Measurements from ENCODE around the gene CSF1R. TPM values are rescaled to one million over a fixed set of nuclear protein-coding genes. Genes with fewer than 3 reads are reported as not detected.

CSF1R gene
- total RNA-seq: not detected in 2 replicates

DNA sequence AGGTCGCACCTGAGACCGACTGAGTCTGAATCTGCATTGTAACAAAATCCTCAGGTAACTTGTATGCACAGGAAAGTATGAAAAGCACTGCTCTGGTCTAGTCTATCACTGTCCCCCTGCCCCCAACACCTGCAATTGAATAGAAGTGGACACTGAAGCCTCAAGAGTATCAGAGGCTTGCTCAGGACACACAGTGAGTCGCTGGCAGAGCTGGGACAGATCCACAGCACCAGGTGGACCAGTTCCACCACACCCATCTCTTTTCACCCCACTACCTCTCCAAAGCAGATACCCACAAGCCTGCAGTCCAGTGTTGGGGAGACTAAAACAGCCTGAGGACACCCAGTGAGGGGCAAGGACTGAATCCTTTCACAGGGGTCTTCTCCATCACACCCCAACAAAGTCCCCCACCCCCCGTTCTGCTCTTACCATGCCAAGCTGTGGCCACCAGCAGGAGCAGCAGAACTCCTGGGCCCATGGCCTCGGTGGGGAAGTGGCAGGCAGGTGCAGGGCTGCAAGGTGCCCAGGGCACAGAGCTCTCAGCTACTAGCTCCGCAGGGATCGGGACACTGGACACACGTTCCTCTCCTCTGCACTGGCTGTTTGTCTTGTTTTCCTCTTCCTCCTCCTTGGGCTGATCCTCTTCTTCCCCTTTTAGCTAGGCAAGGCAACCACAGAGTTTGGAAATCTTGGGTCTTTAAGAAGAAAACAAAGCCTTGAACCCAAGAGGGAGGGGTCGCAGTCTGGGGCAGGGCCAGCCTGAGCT lies at the start of gene CSF1R:
TSS of gene CSF1R (minus strand) at position 605 of the 766 bp plus-strand sequence. CDS start at position 478, 127 bp downstream.
- no peak for FAIRE-seq
- DNase-seq (ENCODE audit: low read depth): no peak
- Histone ChIP-seq H3K27me3 (ENCODE audit: control insufficient read depth, insufficient read depth, low read length) (peaks cover 14% of the 10 kb centered on the region), H3K36me3 (ENCODE audit: control insufficient read depth, insufficient read depth, low read length) (no peaks in the 10 kb centered on the region), H3K4me3 (ENCODE audit: low read depth, low read length) (no peak within 1 kb of the TSS)
- TF ChIP-seq, protein P1, sequence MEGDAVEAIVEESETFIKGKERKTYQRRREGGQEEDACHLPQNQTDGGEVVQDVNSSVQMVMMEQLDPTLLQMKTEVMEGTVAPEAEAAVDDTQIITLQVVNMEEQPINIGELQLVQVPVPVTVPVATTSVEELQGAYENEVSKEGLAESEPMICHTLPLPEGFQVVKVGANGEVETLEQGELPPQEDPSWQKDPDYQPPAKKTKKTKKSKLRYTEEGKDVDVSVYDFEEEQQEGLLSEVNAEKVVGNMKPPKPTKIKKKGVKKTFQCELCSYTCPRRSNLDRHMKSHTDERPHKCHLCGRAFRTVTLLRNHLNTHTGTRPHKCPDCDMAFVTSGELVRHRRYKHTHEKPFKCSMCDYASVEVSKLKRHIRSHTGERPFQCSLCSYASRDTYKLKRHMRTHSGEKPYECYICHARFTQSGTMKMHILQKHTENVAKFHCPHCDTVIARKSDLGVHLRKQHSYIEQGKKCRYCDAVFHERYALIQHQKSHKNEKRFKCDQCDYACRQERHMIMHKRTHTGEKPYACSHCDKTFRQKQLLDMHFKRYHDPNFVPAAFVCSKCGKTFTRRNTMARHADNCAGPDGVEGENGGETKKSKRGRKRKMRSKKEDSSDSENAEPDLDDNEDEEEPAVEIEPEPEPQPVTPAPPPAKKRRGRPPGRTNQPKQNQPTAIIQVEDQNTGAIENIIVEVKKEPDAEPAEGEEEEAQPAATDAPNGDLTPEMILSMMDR (IDR thresholded peaks at IDR 0.05; ENCODE audit: insufficient read depth, low read length, severe bottlenecking): no peak

DNA sequence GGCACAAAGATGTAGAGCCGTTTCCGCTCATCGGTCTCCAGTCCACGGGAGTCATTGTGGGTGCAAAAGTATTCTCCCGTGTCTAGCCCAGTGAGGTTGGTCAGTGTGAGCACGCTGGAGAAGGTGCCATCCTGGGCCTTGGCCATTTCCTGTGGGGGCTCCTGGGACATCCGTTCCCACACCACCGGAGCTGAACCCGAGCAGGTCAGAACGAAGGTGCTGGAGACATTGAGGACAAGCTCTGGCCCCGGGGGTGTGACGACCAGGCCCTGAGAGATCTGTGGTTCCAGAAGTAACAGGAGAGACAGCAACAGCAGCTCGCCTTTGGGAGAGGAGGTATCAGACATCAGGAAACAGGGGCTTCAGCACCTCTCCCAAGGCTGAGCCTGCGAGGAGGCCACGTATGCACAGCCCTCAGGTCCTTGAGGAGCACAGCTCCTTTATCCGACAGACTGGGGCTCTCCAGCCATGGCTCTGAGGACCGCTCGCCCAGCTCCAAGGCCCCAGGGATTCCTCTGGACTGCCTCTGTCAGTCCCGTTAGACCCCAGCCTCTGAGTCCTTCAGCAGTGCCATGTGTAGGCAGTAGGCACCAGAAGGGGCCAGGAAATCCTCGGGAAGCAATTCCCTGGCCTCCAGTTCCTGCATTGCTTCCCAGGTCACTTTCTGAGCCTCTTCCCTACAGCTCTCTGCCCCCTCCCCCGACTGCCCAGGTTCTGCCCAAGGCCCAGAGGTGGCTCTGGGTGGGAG lies 49.4 kb upstream of the CSF1R start:
- Histone ChIP-seq H3K27me3 (ENCODE audit: control insufficient read depth, insufficient read depth, low read length) (peaks cover 2% of the 10 kb centered on the region), H3K4me3 (ENCODE audit: low read depth, low read length) (no peak overlapping the region), H3K36me3 (ENCODE audit: control insufficient read depth, insufficient read depth, low read length) (no peaks in the 10 kb centered on the region)
- no peak for DNase-seq (ENCODE audit: low read depth)
- TF ChIP-seq, protein P1 (IDR thresholded peaks at IDR 0.05; ENCODE audit: insufficient read depth, low read length, severe bottlenecking): no peak
- FAIRE-seq: no peak

DNA sequence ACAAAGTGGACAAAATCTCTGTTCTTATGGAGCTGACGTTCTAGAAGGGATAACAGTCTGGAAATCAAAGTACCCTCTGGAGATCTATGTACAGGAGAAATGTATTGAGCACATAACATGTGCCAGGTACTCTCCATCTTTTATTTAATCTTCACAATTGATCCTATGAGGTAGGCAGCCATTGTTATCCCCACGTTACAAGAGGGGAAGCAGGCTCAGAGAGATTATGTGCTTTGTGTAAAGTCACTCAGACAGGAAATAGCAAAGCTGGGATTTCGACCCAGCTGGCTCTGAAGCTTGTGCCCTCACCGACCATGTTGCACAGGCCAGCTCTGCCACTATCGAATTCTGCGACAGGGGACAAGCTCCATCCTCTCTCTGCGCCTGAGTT lies 47.8 kb upstream of the CSF1R start:
- TF ChIP-seq, protein P1 (IDR thresholded peaks at IDR 0.05; ENCODE audit: insufficient read depth, low read length, severe bottlenecking): no peak
- DNase-seq (ENCODE audit: low read depth): no peak
- H3K27me3 ChIP-seq (ENCODE audit: control insufficient read depth, insufficient read depth, low read length): peaks cover 2% of the 10 kb centered on the region
- FAIRE-seq: no peak
- H3K4me3 ChIP-seq (ENCODE audit: low read depth, low read length): no peak overlapping the region
- no peaks in the 10 kb centered on the region for H3K36me3 ChIP-seq (ENCODE audit: control insufficient read depth, insufficient read depth, low read length)

DNA sequence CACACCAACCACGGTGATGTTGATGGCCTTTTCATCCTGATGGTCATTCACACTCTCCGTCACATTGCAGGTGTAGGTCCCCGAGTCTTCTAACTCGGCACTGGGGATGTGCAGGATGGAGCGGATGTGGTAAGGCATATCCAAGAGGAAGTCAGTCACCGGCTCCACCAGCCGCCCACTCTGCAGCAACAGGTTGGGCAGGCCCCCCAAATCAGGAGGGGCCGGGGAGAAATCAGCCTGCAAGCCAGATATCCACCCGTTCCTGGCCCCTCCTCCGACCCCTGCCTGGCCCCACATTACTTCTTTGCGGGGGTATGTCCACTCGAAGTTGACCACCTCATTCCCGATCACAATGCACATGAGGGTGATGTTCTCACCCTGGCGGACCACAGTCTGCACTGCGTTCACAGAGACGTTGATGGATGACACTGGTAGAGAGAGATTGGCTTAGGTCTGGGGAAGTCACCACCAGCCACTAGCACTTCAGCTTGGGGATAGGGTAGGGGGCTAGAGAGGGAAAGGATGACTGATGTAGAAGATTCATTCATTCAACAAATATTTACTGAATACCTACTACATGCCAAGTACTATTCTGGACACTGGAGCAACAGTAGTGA lies 47.3 kb upstream of the CSF1R start:
- H3K4me3 ChIP-seq (ENCODE audit: low read depth, low read length): no peak overlapping the region
- peaks cover 2% of the 10 kb centered on the region for H3K27me3 ChIP-seq (ENCODE audit: control insufficient read depth, insufficient read depth, low read length)
- DNase-seq (ENCODE audit: low read depth) (no peak), FAIRE-seq (no peak)
- TF ChIP-seq, protein P1 (IDR thresholded peaks at IDR 0.05; ENCODE audit: insufficient read depth, low read length, severe bottlenecking): no peak
- H3K36me3 ChIP-seq (ENCODE audit: control insufficient read depth, insufficient read depth, low read length): no peaks in the 10 kb centered on the region

DNA sequence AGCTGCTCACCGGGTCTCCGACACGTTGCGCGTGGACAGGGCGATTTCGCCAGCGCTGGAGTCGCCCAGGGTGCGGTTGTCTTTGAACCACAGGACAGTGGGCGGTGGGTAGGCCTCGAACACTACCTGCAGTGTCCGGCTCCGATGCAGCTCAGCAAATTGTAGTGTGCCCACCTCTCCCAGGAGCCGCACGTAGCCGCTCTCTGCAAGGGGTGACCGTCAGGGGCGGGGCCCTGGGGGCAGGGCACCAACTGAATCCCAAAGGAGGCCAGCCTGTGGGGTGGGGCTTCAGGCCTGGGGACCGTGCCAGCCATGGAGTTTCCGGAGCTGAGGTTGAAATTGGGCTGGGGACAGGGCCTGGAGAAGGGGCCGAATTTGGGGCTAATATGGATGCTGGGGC lies 46.4 kb upstream of the CSF1R start:
- Histone ChIP-seq H3K36me3 (ENCODE audit: control insufficient read depth, insufficient read depth, low read length) (no peaks in the 10 kb centered on the region), H3K4me3 (ENCODE audit: low read depth, low read length) (no peak overlapping the region), H3K27me3 (ENCODE audit: control insufficient read depth, insufficient read depth, low read length) (peaks cover 2% of the 10 kb centered on the region)
- TF ChIP-seq, protein P1 (IDR thresholded peaks at IDR 0.05; ENCODE audit: insufficient read depth, low read length, severe bottlenecking): no peak
- FAIRE-seq: no peak
- no peak for DNase-seq (ENCODE audit: low read depth)
